Right cardiac atrium (tissue), 5 donors: ENCODE measurements around the gene FRY. TPM values are rescaled to one million over a fixed set of nuclear protein-coding genes. Genes with fewer than 3 reads are reported as not detected.
A peak's percentile ranks its signal among the peaks of the same experiment; 100 is the strongest.

Source experiments
- ATAC-seq, 2 donors: fragments of 200-7000 bp; cut with Tn5 transposase; one replicate each; pipeline versions ENCODE4 v1.8.0 to v1.9.1; 2020; ENCODE audit warnings: moderate library complexity in 2 of 2, mild to moderate bottlenecking in 1 of 2
- DNase-seq, 3 donors: peaks; one replicate each; pipeline ENCODE4 v3.0.0-alpha.2; 2020
- H3K27ac ChIP-seq: one replicate; pipeline ENCODE4 v1.5.1; 2013; ENCODE audit warnings: mild to moderate bottlenecking, low read length, control low read depth, moderate library complexity
- H3K27me3 ChIP-seq: one replicate; pipeline ENCODE4 v1.6.1; 2013; ENCODE audit not compliant: control insufficient read depth, insufficient read depth
- H3K4me1 ChIP-seq: one replicate; pipeline ENCODE4 v1.6.1; 2013; ENCODE audit warnings: low read length; ENCODE audit not compliant: control insufficient read depth, insufficient read depth
- H3K4me3 ChIP-seq: one replicate; pipeline ENCODE4 v1.5.1; 2013; ENCODE audit warnings: low read length, control low read depth
- H3K9me3 ChIP-seq: one replicate; pipeline ENCODE4 v1.6.1; 2013; ENCODE audit warnings: low read length; ENCODE audit not compliant: control insufficient read depth
- WGBS: extraction: QIAGEN DNeasy Blood & Tissue Kit; methylation state at CpG from one replicate; pipeline ENCODE4 v1.1.7; 2013; 5-methylcytosine and 5-hydroxymethylcytosine counted together
- intact Hi-C, 4 donors: fragments of 100-400 bp; cut with DNase I; formaldehyde crosslinking; loops; one replicate each; pipeline versions ENCODE4 v1.11.0 to v1.14.0; 2022 to 2023
- polyA plus RNA-seq: library from polyadenylated mRNA; stranded (reverse); fragments of 200-250 nt; gene quantifications from one replicate; pipeline ENCODE4 v1.2.3, GENCODE V29; 2013
- total RNA-seq, 4 donors: library from RNA; stranded (reverse); fragmentation: NEBNext Ultra II Directional; extraction: Animal tissue kit (Norgen Biotek cat#: 25700); gene quantifications; one replicate each; pipeline ENCODE4 v1.2.1, GENCODE V29; 2021
- donor health status: healthy with polysubstance abuse.
- donor health status: DM: no; HTN: yes; CAD: no.
- donor health status: DM: no; HTN: no; CAD: no.
- donor health status: DM: no; HTN: yes; CAD: no; lungs with severe emphysema.
- donor health status: DM: yes; HTN: yes; CAD: no.

Gene FRY
- total and polyA plus RNA-seq, 5 donors: 29.0 to 139 (median 113) TPM

GRCh38 chr13:32016119-32016518, 15.5 kb upstream of the FRY start:
- Histone ChIP-seq H3K27me3 (no peaks in the 10 kb centered on the region), H3K4me1 (no peaks in the 10 kb centered on the region), H3K4me3 (no peak overlapping the region), H3K27ac (no peak overlapping the region), H3K9me3 (no peaks in the 10 kb centered on the region)
- intact Hi-C loops: loop anchor here in 1 of 4 donors (10.0 kb wide), 1 partner anchor 299 kb away; the partner anchor contains the start of genes BRCA2 and ZAR1L
- ATAC-seq: no peak
- DNase-seq: no peak
- WGBS: 94% methylated on average over 2 of the region's 2 CpGs

- 81% methylated on average over 4 of the region's 4 CpGs for WGBS
- ATAC-seq (no peak), DNase-seq (no peak)
Measured at GRCh38 chr13:32016631-32017030, 14.9 kb upstream of the FRY start.

GRCh38 chr13:32017474-32017873, 14.1 kb upstream of the FRY start:
- no peak overlapping the region for H3K4me3 ChIP-seq
- WGBS: 91% methylated on average over 6 of the region's 6 CpGs

More at GRCh38 chr13:32016631-32017030, 14.9 kb upstream of the FRY start:
- Histone ChIP-seq H3K4me3 (no peak overlapping the region), H3K27me3 (no peaks in the 10 kb centered on the region), H3K4me1 (no peaks in the 10 kb centered on the region), H3K27ac (no peak overlapping the region), H3K9me3 (no peaks in the 10 kb centered on the region)
- intact Hi-C loops: loop anchor here in 1 of 4 donors (10.0 kb wide), 1 partner anchor 298 kb away; the partner anchor contains the start of genes BRCA2 and ZAR1L

GRCh38 chr13:32019612-32020233, 11.9 kb upstream of the FRY start:
- peaks cover 9% of the 10 kb centered on the region for H3K4me1 ChIP-seq
- H3K4me3 ChIP-seq: no peak overlapping the region
- H3K9me3 ChIP-seq: no peaks in the 10 kb centered on the region
- DNase-seq (peak in 2 of 3 donors; percentile 27 to 42), ATAC-seq (peak; percentile 61 to 71)
- 39% methylated on average over 6 of the region's 6 CpGs for WGBS
- no peaks in the 10 kb centered on the region for H3K27me3 ChIP-seq
- intact Hi-C loops: loop anchor here in 2 of 4 donors (5.0 to 10.0 kb wide), 2 partner anchors 293 to 295 kb away; partner anchors contain the start of genes BRCA2 (in 1 of the 2) and ZAR1L (in 1 of the 2)
- no peak overlapping the region for H3K27ac ChIP-seq

More at GRCh38 chr13:32017474-32017873, 14.1 kb upstream of the FRY start:
- peaks cover 8% of the 10 kb centered on the region for H3K4me1 ChIP-seq
- no peaks in the 10 kb centered on the region for H3K27me3 ChIP-seq
- DNase-seq (no peak), ATAC-seq (no peak)
- intact Hi-C loops: loop anchor here in 1 of 4 donors (10.0 kb wide), 1 partner anchor 297 kb away; the partner anchor contains the start of genes BRCA2 and ZAR1L
- H3K27ac ChIP-seq: no peak overlapping the region
- no peaks in the 10 kb centered on the region for H3K9me3 ChIP-seq

DNA sequence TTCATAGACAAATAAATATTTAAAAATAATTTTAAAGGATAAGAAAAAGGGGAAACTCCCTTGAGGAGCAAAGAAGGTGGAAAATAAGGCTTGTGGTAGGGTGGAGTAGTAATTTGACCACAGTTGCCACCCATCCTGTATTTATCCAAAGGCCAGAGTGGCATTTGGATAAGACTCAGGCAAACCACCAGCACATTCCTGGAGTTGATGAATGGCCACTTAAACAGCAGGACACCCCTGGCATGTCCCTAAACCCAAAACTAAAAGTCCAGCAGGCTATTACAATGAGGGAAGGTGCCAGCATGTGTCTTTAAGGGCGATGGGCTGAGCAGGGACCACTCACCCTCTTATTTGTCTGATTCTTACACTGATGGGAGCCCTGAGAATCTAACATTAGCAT, 9.8 kb upstream of the FRY start:
- WGBS: 77% methylated on average over 1 of the region's 1 CpG
- no peaks in the 10 kb centered on the region for H3K27me3 ChIP-seq
- peaks cover 9% of the 10 kb centered on the region for H3K4me1 ChIP-seq
- intact Hi-C loops: loop anchor here in 1 of 4 donors (5.0 kb wide), 1 partner anchor 291 kb away; no protein-coding TSS in a partner anchor
- no peaks in the 10 kb centered on the region for H3K9me3 ChIP-seq
- DNase-seq: no peak
- H3K27ac ChIP-seq: peak overlapping the region; percentile 67
- ATAC-seq: peak; percentile 66 to 69
- no peak overlapping the region for H3K4me3 ChIP-seq

DNA sequence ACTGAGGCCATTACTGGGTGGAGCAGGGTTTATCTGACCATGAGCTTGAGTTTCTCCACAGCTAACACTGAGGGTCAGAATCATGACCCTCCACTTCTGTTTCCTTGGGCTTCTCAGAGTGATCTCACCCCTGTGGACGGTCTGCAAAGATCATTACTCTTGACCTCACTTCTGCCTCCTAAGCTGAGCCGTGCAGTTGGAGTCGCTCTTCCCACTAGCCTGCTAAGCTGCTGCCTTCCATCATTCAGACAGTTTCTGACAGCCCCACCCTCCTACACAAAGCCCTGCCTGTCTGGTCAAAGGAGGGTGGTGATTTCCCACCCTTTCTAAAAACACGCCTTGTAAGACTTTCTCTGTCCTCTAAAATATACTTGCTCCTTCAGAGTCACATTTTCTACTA, 9.3 kb upstream of the FRY start:
- Histone ChIP-seq H3K9me3 (no peaks in the 10 kb centered on the region), H3K27me3 (no peaks in the 10 kb centered on the region), H3K27ac (no peak overlapping the region), H3K4me1 (peaks cover 9% of the 10 kb centered on the region), H3K4me3 (no peak overlapping the region)
- DNase-seq: peak in 2 of 3 donors; percentile 23 to 57
- intact Hi-C loops: loop anchor here in 1 of 4 donors (5.0 kb wide), 1 partner anchor 290 kb away; no protein-coding TSS in a partner anchor
- WGBS: 22% methylated on average over 4 of the region's 4 CpGs
- ATAC-seq: peak; percentile 82 to 89

- Histone ChIP-seq H3K27ac (no peak overlapping the region), H3K9me3 (no peaks in the 10 kb centered on the region), H3K27me3 (no peaks in the 10 kb centered on the region), H3K4me1 (peaks cover 9% of the 10 kb centered on the region), H3K4me3 (no peak overlapping the region)
- WGBS: 85% methylated on average over 3 of the region's 3 CpGs
- ATAC-seq (no peak), DNase-seq (no peak)
- intact Hi-C loops: loop anchor here in 1 of 4 donors (5.0 kb wide), 1 partner anchor 289 kb away; no protein-coding TSS in a partner anchor
Measured at GRCh38 chr13:32023096-32023495, 8.5 kb upstream of the FRY start.

- ATAC-seq: no peak
- no peak overlapping the region for H3K27ac ChIP-seq
- H3K9me3 ChIP-seq: no peaks in the 10 kb centered on the region
- no peak for DNase-seq
- intact Hi-C loops: loop anchor here in 1 of 4 donors (5.0 kb wide), 1 partner anchor 289 kb away; no protein-coding TSS in a partner anchor
- H3K4me1 ChIP-seq: peaks cover 9% of the 10 kb centered on the region
- no peak overlapping the region for H3K4me3 ChIP-seq
- H3K27me3 ChIP-seq: no peaks in the 10 kb centered on the region
- 90% methylated on average over 3 of the region's 3 CpGs for WGBS
Measured at GRCh38 chr13:32023698-32024097, 7.9 kb upstream of the FRY start.

GRCh38 chr13:32024750-32025149, 6.8 kb upstream of the FRY start:
- H3K27ac ChIP-seq: no peak overlapping the region
- 96% methylated on average over 2 of the region's 2 CpGs for WGBS
- H3K27me3 ChIP-seq: no peaks in the 10 kb centered on the region
- no peak for ATAC-seq
- H3K9me3 ChIP-seq: no peaks in the 10 kb centered on the region
- DNase-seq: no peak
- intact Hi-C loops: loop anchor here in 1 of 4 donors (5.0 kb wide), 1 partner anchor 288 kb away; no protein-coding TSS in a partner anchor
- H3K4me3 ChIP-seq: no peak overlapping the region
- peaks cover 9% of the 10 kb centered on the region for H3K4me1 ChIP-seq

- WGBS: 89% methylated on average over 2 of the region's 2 CpGs
- no peaks in the 10 kb centered on the region for H3K27me3 ChIP-seq
- no peaks in the 10 kb centered on the region for H3K9me3 ChIP-seq
- H3K27ac ChIP-seq: no peak overlapping the region
- no peak for ATAC-seq
- intact Hi-C loops: no loop called here
- H3K4me1 ChIP-seq: peaks cover 9% of the 10 kb centered on the region
- no peak overlapping the region for H3K4me3 ChIP-seq
- DNase-seq: no peak
Measured at GRCh38 chr13:32025730-32026129, 5.8 kb upstream of the FRY start.

DNA sequence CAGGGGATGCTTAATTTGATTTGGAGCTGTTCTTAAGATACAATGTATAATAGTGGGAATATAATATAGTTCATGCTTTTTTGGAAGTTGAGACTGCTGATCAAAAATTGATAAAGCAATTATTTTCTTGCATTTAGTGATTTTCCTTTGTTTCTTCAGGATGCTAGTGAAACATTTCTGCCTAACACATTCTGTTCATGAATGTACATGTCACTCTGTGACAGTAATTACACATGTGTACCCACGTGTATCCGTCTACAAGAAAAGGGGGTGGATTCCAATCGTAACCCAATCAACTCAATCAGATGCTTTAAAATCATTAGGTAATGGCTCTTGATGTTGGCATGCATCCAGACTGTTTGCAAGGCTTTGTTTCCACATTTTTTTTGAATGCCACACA, 5.0 kb upstream of the FRY start:
- Histone ChIP-seq H3K27me3 (no peaks in the 10 kb centered on the region), H3K4me1 (peaks cover 9% of the 10 kb centered on the region), H3K4me3 (no peak overlapping the region), H3K27ac (no peak overlapping the region), H3K9me3 (no peaks in the 10 kb centered on the region)
- intact Hi-C loops: no loop called here
- DNase-seq (no peak), ATAC-seq (no peak)
- WGBS: 89% methylated on average over 3 of the region's 3 CpGs
